Liver (tissue), 9 donors: Measurements from ENCODE around the gene SCRN3. TPM values are rescaled to one million over a fixed set of nuclear protein-coding genes. Genes with fewer than 3 reads are reported as not detected.
A peak's percentile ranks its signal among the peaks of the same experiment; 100 is the strongest.

Experiments used
- DNase-seq: peaks from one replicate; pipeline ENCODE4 v3.0.0-alpha.2; 2017; ENCODE audit warnings: low spot score
- H3K27ac ChIP-seq, 2 donors: one replicate each; pipeline ENCODE4 v1.7.0; 2013; ENCODE audit warnings: inconsistent platforms in 2 of 2, low read length in 2 of 2, control low read depth in 1 of 2, low read depth in 1 of 2, mild to moderate bottlenecking in 1 of 2
- H3K27me3 ChIP-seq, 4 donors: one replicate each; pipeline versions ENCODE4 v1.6.1 to v1.7.0; 2013; ENCODE audit warnings: low read length in 3 of 4, inconsistent platforms in 1 of 4, mild to moderate bottlenecking in 1 of 4, moderate library complexity in 1 of 4; ENCODE audit not compliant: control insufficient read depth in 4 of 4, insufficient read depth in 4 of 4
- H3K36me3 ChIP-seq, 4 donors: one replicate each; pipeline versions ENCODE4 v1.6.1 to v1.7.0; 2013; ENCODE audit warnings: low read length in 3 of 4, mild to moderate bottlenecking in 3 of 4, low read depth in 1 of 4, moderate library complexity in 1 of 4; ENCODE audit not compliant: control insufficient read depth in 4 of 4, insufficient read depth in 3 of 4
- H3K4me1 ChIP-seq, 4 donors: one replicate each; pipeline versions ENCODE4 v1.6.1 to v1.7.0; 2013; ENCODE audit warnings: low read length in 3 of 4, mild to moderate bottlenecking in 3 of 4, moderate library complexity in 1 of 4; ENCODE audit not compliant: control insufficient read depth in 4 of 4, insufficient read depth in 4 of 4
- H3K4me3 ChIP-seq, 3 donors: one replicate each; pipeline versions ENCODE4 v1.6.1 to v1.7.0; 2013; ENCODE audit warnings: low read length in 3 of 3, control low read depth in 1 of 3, low read depth in 1 of 3, mild to moderate bottlenecking in 1 of 3
- H3K9ac ChIP-seq, 2 donors: one replicate each; pipeline ENCODE4 v1.7.0; 2013; ENCODE audit warnings: low read length in 2 of 2, mild to moderate bottlenecking in 2 of 2, moderate library complexity in 2 of 2, control low read depth in 1 of 2, low read depth in 1 of 2
- H3K9me3 ChIP-seq, 4 donors: one replicate each; pipeline versions ENCODE4 v1.6.1 to v1.7.0; 2013; ENCODE audit warnings: low read length in 3 of 4; ENCODE audit not compliant: control insufficient read depth in 4 of 4
- ATF3 ChIP-seq: IDR thresholded peaks from 2 replicates; pipeline ENCODE4 v1.6.1; 2016; ENCODE audit warnings: antibody characterized with exemption
- CTCF ChIP-seq: fragments of 150-350 bp; IDR thresholded peaks from 2 replicates; pipeline ENCODE4 v1.5.1; 2017; ENCODE audit warnings: improper control_type of control experiment, low read depth, low read length; ENCODE audit not compliant: missing input control
- EGR1 ChIP-seq, 2 donors: IDR thresholded peaks; 2 replicates each; pipeline ENCODE4 v1.6.1; 2016 to 2018; ENCODE audit warnings: antibody characterized with exemption in 2 of 2, low read depth in 2 of 2
- FOXA1 ChIP-seq: IDR thresholded peaks from 2 replicates; pipeline ENCODE4 v1.6.1; 2016; ENCODE audit warnings: antibody characterized with exemption
- FOXA2 ChIP-seq: IDR thresholded peaks from 2 replicates; pipeline ENCODE4 v1.6.1; 2016; ENCODE audit warnings: antibody characterized with exemption
- GABPA ChIP-seq, 2 donors: IDR thresholded peaks in 1 of 2; conservative IDR thresholded peaks in 1 of 2; 2 replicates each; pipeline ENCODE4 v1.6.1; 2016; ENCODE audit warnings: antibody characterized with exemption in 2 of 2, mild to moderate bottlenecking in 1 of 2, moderate library complexity in 1 of 2
- HNF4A ChIP-seq, 2 donors: conservative IDR thresholded peaks; 2 replicates each; pipeline ENCODE4 v1.6.1; 2016; ENCODE audit warnings: antibody characterized with exemption in 2 of 2, mild to moderate bottlenecking in 2 of 2
- JUND ChIP-seq, 2 donors: IDR thresholded peaks; 2 replicates each; pipeline ENCODE4 v1.6.1; 2016; ENCODE audit warnings: antibody characterized with exemption in 2 of 2
- MAX ChIP-seq: IDR thresholded peaks from 2 replicates; pipeline ENCODE4 v1.6.1; 2016; ENCODE audit warnings: antibody characterized with exemption
- NR2F2 ChIP-seq: IDR thresholded peaks from 2 replicates; pipeline ENCODE4 v1.6.1; 2016; ENCODE audit warnings: antibody characterized with exemption
- RAD21 ChIP-seq, 2 donors: IDR thresholded peaks; 2 replicates each; pipeline ENCODE4 v1.6.1; 2016; ENCODE audit warnings: antibody characterized with exemption in 2 of 2, mild to moderate bottlenecking in 2 of 2
- RXRA ChIP-seq, 2 donors: IDR thresholded peaks; 2 replicates each; pipeline ENCODE4 v1.6.1; 2017 to 2018; ENCODE audit warnings: antibody characterized with exemption in 2 of 2, mild to moderate bottlenecking in 1 of 2
- TAF1 ChIP-seq: conservative IDR thresholded peaks from 2 replicates; pipeline ENCODE4 v1.6.1; 2016; ENCODE audit warnings: antibody characterized with exemption, mild to moderate bottlenecking
- ZBTB33 ChIP-seq: IDR thresholded peaks from 2 replicates; pipeline ENCODE4 v1.6.1; 2016; ENCODE audit warnings: antibody characterized with exemption
- WGBS: extraction: QIAGEN DNeasy Blood & Tissue Kit; methylation state at CpG from one replicate; pipeline ENCODE4 v1.1.7; 2013; 5-methylcytosine and 5-hydroxymethylcytosine counted together
- polyA plus RNA-seq, 2 donors: library from polyadenylated mRNA; stranded (reverse) in 1 of 2; unstranded in 1 of 2; fragments of 200-250 nt in 1 of 2; fragments of >200 nt in 1 of 2; fragmentation: Nextera tagmentation in 1 of 2; extraction: Ambion mirVana in 1 of 2; gene quantifications; one replicate each; pipeline versions ENCODE4 v1.2.1 to v1.2.3, GENCODE V29; 2013 to 2015
- total RNA-seq, 2 donors: library from RNA; depleted of rRNA; stranded (reverse); fragments of >200 nt; gene quantifications; one replicate each; pipeline ENCODE4 v1.2.3, GENCODE V29; 2014
- donor health status: healthy.
- donor health status: healthy.
- donor health status: healthy.
- donor health status: healthy.
- donor health status: healthy.

The SCRN3 gene
- total and polyA plus RNA-seq, 4 donors: 10.0 to 23.1 (median 13.2) TPM

GRCh38 chr2:174461221-174461620 is 65.7 kb downstream of the SCRN3 start:
- H3K4me3 ChIP-seq: no peak overlapping the region
- no peak for DNase-seq
- H3K36me3 ChIP-seq: peaks cover 0 to 5% (median 3%) of the 10 kb centered on the region in 4 donors
- H3K4me1 ChIP-seq: no peaks in the 10 kb centered on the region
- H3K27me3 ChIP-seq: no peaks in the 10 kb centered on the region
- H3K9me3 ChIP-seq: no peaks in the 10 kb centered on the region
- no peak overlapping the region for H3K9ac ChIP-seq
- TF ChIP-seq EGR1 (IDR thresholded peaks at IDR 0.05; ENCODE audit: low read depth in 2 of 2) (no peak), ZBTB33 (no peak), ATF3 (no peak), HNF4A (conservative IDR thresholded peaks at IDR 0.05) (no peak), MAX (no peak), CTCF (no peak), TAF1 (no peak), RXRA (IDR thresholded peaks at IDR 0.05) (no peak), FOXA1 (no peak), JUND (IDR thresholded peaks at IDR 0.05) (no peak), GABPA (IDR thresholded peaks at IDR 0.05 in 1 of 2, conservative IDR thresholded peaks at IDR 0.05 in 1 of 2) (no peak), FOXA2 (no peak), RAD21 (IDR thresholded peaks at IDR 0.05) (no peak)
- H3K27ac ChIP-seq: no peak overlapping the region
- WGBS: 90% methylated on average over 1 of the region's 1 CpG

- Histone ChIP-seq H3K4me3 (no peak overlapping the region), H3K9me3 (no peaks in the 10 kb centered on the region), H3K4me1 (no peaks in the 10 kb centered on the region), H3K36me3 (peaks cover 0 to 2% (median 0%) of the 10 kb centered on the region in 4 donors), H3K9ac (no peak overlapping the region), H3K27ac (no peak overlapping the region), H3K27me3 (no peaks in the 10 kb centered on the region)
- no peak for DNase-seq
- WGBS: 89% methylated on average over 4 of the region's 4 CpGs
- TF ChIP-seq ATF3 (no peak), GABPA (IDR thresholded peaks at IDR 0.05 in 1 of 2, conservative IDR thresholded peaks at IDR 0.05 in 1 of 2) (no peak), RXRA (IDR thresholded peaks at IDR 0.05) (no peak), TAF1 (no peak), NR2F2 (no peak), MAX (no peak), RAD21 (IDR thresholded peaks at IDR 0.05) (peak; percentile 10 to 13), FOXA1 (no peak)
These were observed 69.8 kb downstream of the SCRN3 start for GRCh38 chr2:174465327-174465726.
